IMR-90 (cell line): ENCODE results near the gene MTFR2. TPM values are rescaled to one million over a fixed set of nuclear protein-coding genes. Genes with fewer than 3 reads are reported as not detected.

Source experiments
- ATAC-seq: fragments of 200-7000 bp; cut with Tn5 transposase; 2 replicates; pipeline ENCODE4 v1.9.1; 2020; ENCODE audit warnings: low read depth, mild to moderate bottlenecking, moderate library complexity
- BruUV-seq: library from RNA; stranded (reverse); fragments of 400-500 nt; replicated peaks from 2 replicates; lab custom pipeline; 2021; lab: Mats Ljungman, UMichigan
- CTCF ChIA-PET: fragments of 300-600 bp; formaldehyde crosslinking; extraction: SDS; loops from one replicate; lab custom pipeline; 2021; ENCODE audit warnings: antibody characterized with exemption; lab: Yijun Ruan, JAX
- POLR2A ChIA-PET: fragments of 300-600 bp; sonication (Branson Sonifier 250); formaldehyde crosslinking; loops from one replicate; lab custom pipeline; 2022; ENCODE audit warnings: antibody characterized with exemption; ENCODE audit not compliant: unreplicated experiment; lab: Charles Lee
- DNase-seq: peaks from one replicate; pipeline ENCODE4 v3.0.0; 2013
- H2AFZ ChIP-seq: replicated peaks from 2 replicates; pipeline ENCODE3; 2013; ENCODE audit warnings: low read length, mild to moderate bottlenecking; ENCODE audit not compliant: poor library complexity
- H2AK5ac ChIP-seq: 2 replicates; pipeline ENCODE4 v1.6.1; 2013; ENCODE audit warnings: low read depth, low read length, inconsistent platforms
- H2AK9ac ChIP-seq: replicated peaks from 2 replicates; pipeline ENCODE3; 2013; ENCODE audit warnings: mild to moderate bottlenecking, low read depth, low read length, moderate library complexity; ENCODE audit not compliant: poor library complexity
- H2BK120ac ChIP-seq: 2 replicates; pipeline ENCODE4 v1.6.1; 2013; ENCODE audit warnings: low read depth, low read length, inconsistent platforms
- H2BK15ac ChIP-seq: 3 replicates; pipeline ENCODE4 v1.6.1; 2013; ENCODE audit warnings: low read depth, low read length, inconsistent platforms
- H2BK20ac ChIP-seq: 2 replicates; pipeline ENCODE4 v1.6.1; 2013; ENCODE audit warnings: low read depth, mild to moderate bottlenecking, inconsistent platforms, low read length, moderate library complexity
- H2BK5ac ChIP-seq: 2 replicates; pipeline ENCODE4 v1.6.1; 2013; ENCODE audit warnings: mild to moderate bottlenecking, low read depth, low read length, inconsistent platforms; ENCODE audit not compliant: poor library complexity, severe bottlenecking
- H3K14ac ChIP-seq: replicated peaks from 2 replicates; pipeline ENCODE4 v1.6.1; 2013; ENCODE audit warnings: low read depth, low read length, inconsistent platforms
- H3K18ac ChIP-seq: 2 replicates; pipeline ENCODE4 v1.6.1; 2013; ENCODE audit warnings: low read depth, low read length, control low read depth
- H3K23ac ChIP-seq: 2 replicates; pipeline ENCODE4 v1.6.1; 2013; ENCODE audit warnings: low read depth, low read length, inconsistent platforms
- H3K27ac ChIP-seq: 2 replicates; pipeline ENCODE4 v1.5.1; 2013; ENCODE audit warnings: mild to moderate bottlenecking, control low read depth, low read length; ENCODE audit not compliant: insufficient read depth
- H3K27me3 ChIP-seq: 2 replicates; pipeline ENCODE4 v1.6.1; 2013; ENCODE audit warnings: low read length; ENCODE audit not compliant: control insufficient read depth, insufficient read depth
- H3K36me3 ChIP-seq: 2 replicates; pipeline ENCODE4 v1.6.1; 2013; ENCODE audit warnings: low read length, mixed read lengths; ENCODE audit not compliant: control insufficient read depth, insufficient read depth
- H3K4ac ChIP-seq: 2 replicates; pipeline ENCODE4 v1.6.1; 2013; ENCODE audit warnings: low read depth, low read length, inconsistent platforms
- H3K4me1 ChIP-seq: 2 replicates; pipeline ENCODE4 v1.6.1; 2013; ENCODE audit warnings: low read length, mixed read lengths; ENCODE audit not compliant: control insufficient read depth, insufficient read depth
- H3K4me2 ChIP-seq: 2 replicates; pipeline ENCODE4 v1.6.1; 2013; ENCODE audit warnings: low read depth, mild to moderate bottlenecking, control low read depth, low read length, moderate library complexity
- H3K4me3 ChIP-seq: 2 replicates; pipeline ENCODE4 v1.5.1; 2013; ENCODE audit warnings: low read depth, mild to moderate bottlenecking, control low read depth, low read length, moderate library complexity; ENCODE audit not compliant: insufficient read depth
- H3K56ac ChIP-seq: 2 replicates; pipeline ENCODE4 v1.6.1; 2013; ENCODE audit warnings: low read length, inconsistent platforms; ENCODE audit not compliant: insufficient read depth; ENCODE audit errors: extremely low read depth
- H3K79me1 ChIP-seq, 2 experiments: 2 replicates each; pipeline ENCODE4 v1.6.1; 2013; ENCODE audit warnings: low read length in 2 of 2, inconsistent platforms in 1 of 2, low read depth in 1 of 2
- H3K9ac ChIP-seq: 2 replicates; pipeline ENCODE4 v1.6.1; 2013; ENCODE audit warnings: low read depth, low read length, control low read depth
- H3K9me1 ChIP-seq: 2 replicates; pipeline ENCODE4 v1.6.1; 2013; ENCODE audit warnings: low read length, inconsistent platforms; ENCODE audit not compliant: insufficient read depth
- H3K9me3 ChIP-seq: 2 replicates; pipeline ENCODE4 v1.6.1; 2013; ENCODE audit warnings: low read length; ENCODE audit not compliant: control insufficient read depth, insufficient read depth
- H4K20me1 ChIP-seq: 2 replicates; pipeline ENCODE4 v1.6.1; 2013; ENCODE audit warnings: low read length, inconsistent platforms; ENCODE audit not compliant: insufficient read depth
- H4K5ac ChIP-seq: 2 replicates; pipeline ENCODE4 v1.6.1; 2013; ENCODE audit warnings: mild to moderate bottlenecking, low read depth, low read length, control low read depth
- H4K8ac ChIP-seq, 2 experiments: 2 replicates each; pipeline ENCODE4 v1.6.1; 2013; ENCODE audit warnings: low read depth in 2 of 2, low read length in 2 of 2, control low read depth in 1 of 2, inconsistent platforms in 1 of 2
- H4K91ac ChIP-seq: 2 replicates; pipeline ENCODE4 v1.6.1; 2013; ENCODE audit warnings: low read depth, low read length, inconsistent platforms; ENCODE audit not compliant: insufficient read depth
- BHLHE40 ChIP-seq: fragments of 150-350 bp; IDR thresholded peaks from 2 replicates; pipeline ENCODE4 v1.6.1; 2016; ENCODE audit warnings: mild to moderate bottlenecking, low read depth, low read length
- CEBPB ChIP-seq: IDR thresholded peaks from 2 replicates; pipeline ENCODE4 v1.6.1; 2012; ENCODE audit warnings: low read depth, low read length, improper control_type of control experiment
- CHD1 ChIP-seq: IDR thresholded peaks from 2 replicates; pipeline ENCODE4 v1.6.1; 2012; ENCODE audit warnings: low read depth, low read length, improper control_type of control experiment
- FOS ChIP-seq: fragments of 150-350 bp; IDR thresholded peaks from 2 replicates; pipeline ENCODE4 v1.6.1; 2016; ENCODE audit warnings: low read depth, low read length
- MAFK ChIP-seq: IDR thresholded peaks from 2 replicates; pipeline ENCODE4 v1.6.1; 2012; ENCODE audit warnings: low read depth, low read length, improper control_type of control experiment
- MAZ ChIP-seq: IDR thresholded peaks from 2 replicates; pipeline ENCODE4 v1.6.1; 2012; ENCODE audit warnings: low read depth, mild to moderate bottlenecking, low read length, improper control_type of control experiment, moderate library complexity, borderline replicate concordance
- MXI1 ChIP-seq: IDR thresholded peaks from 2 replicates; pipeline ENCODE4 v1.6.1; 2012; ENCODE audit warnings: low read depth, mild to moderate bottlenecking, low read length, moderate library complexity, borderline replicate concordance
- NFE2L2 ChIP-seq: fragments of 150-350 bp; IDR thresholded peaks from 2 replicates; pipeline ENCODE4 v1.6.1; 2016; ENCODE audit warnings: low read depth, mild to moderate bottlenecking, low read length
- POLR2A ChIP-seq: IDR thresholded peaks from 2 replicates; pipeline ENCODE4 v1.6.1; 2012; ENCODE audit warnings: mild to moderate bottlenecking, low read depth, low read length
- RAD21 ChIP-seq: IDR thresholded peaks from 2 replicates; pipeline ENCODE4 v1.6.1; 2012; ENCODE audit warnings: low read length, improper control_type of control experiment
- RCOR1 ChIP-seq: IDR thresholded peaks from 2 replicates; pipeline ENCODE4 v1.6.1; 2012; ENCODE audit warnings: mild to moderate bottlenecking, low read length, improper control_type of control experiment; ENCODE audit not compliant: insufficient replicate concordance
- RFX5 ChIP-seq: IDR thresholded peaks from 2 replicates; pipeline ENCODE4 v1.8.0; 2012; ENCODE audit warnings: low read depth, mild to moderate bottlenecking, low read length, moderate library complexity
- SMC3 ChIP-seq: fragments of 150-350 bp; IDR thresholded peaks from 2 replicates; pipeline ENCODE4 v1.6.1; 2016; ENCODE audit warnings: low read depth, mild to moderate bottlenecking, antibody characterized with exemption, low read length, moderate library complexity
- WGBS, 2 experiments: methylation state at CpG; one replicate each; pipeline versions ENCODE4 v1.1.5 to v1.1.7; 2013; ENCODE audit warnings: missing lambda C conversion rate in 2 of 2; ENCODE audit not compliant: insufficient read length in 1 of 2; ENCODE audit errors: extremely low coverage in 2 of 2; 5-methylcytosine and 5-hydroxymethylcytosine counted together
- dilution Hi-C: fragments of 300-500 bp; cut with HindIII; formaldehyde crosslinking; loops from one replicate; pipeline ENCODE4 v1.14.3; 2018; ENCODE audit warnings: low sequenced_read_pairs; ENCODE audit not compliant: unreplicated experiment
- in situ Hi-C: fragments of 300-500 bp; cut with MboI; formaldehyde crosslinking; loops from 3 replicates; pipeline ENCODE4 v1.14.3; 2019; ENCODE audit warnings: low sequenced_read_pairs, inconsistent platforms, mixed read lengths
- intact Hi-C: fragments of 100-400 bp; cut with micrococcal nuclease; formaldehyde crosslinking; loops from 2 replicates; pipeline ENCODE4 v1.10.0; 2022
- polyA plus RNA-seq, 3 experiments: library from polyadenylated mRNA; depleted of rRNA; stranded (reverse); fragments of >200 nt; gene quantifications; 2 replicates each; pipeline ENCODE4 v1.2.3, GENCODE V29; 2012; ENCODE audit warnings: low replicate concordance in 1 of 3
- total RNA-seq: library from RNA; depleted of rRNA; stranded (reverse); fragments of >200 nt; gene quantifications from 2 replicates; pipeline ENCODE4 v1.2.3, GENCODE V29; 2012
- TF ChIP-seq, protein P1 (sequence below): fragments of 150-350 bp; IDR thresholded peaks from 2 replicates; pipeline ENCODE4 v1.6.1; 2016; ENCODE audit warnings: low read depth, mild to moderate bottlenecking, low read length, moderate library complexity, borderline replicate concordance
- TF ChIP-seq, protein P2 (sequence below): fragments of 150-350 bp; IDR thresholded peaks from 2 replicates; pipeline ENCODE4 v1.6.1; 2017; ENCODE audit warnings: mild to moderate bottlenecking, antibody characterized with exemption, low read length, low read depth
- TF ChIP-seq, protein P3 (sequence below): conservative IDR thresholded peaks from 2 replicates; pipeline ENCODE4 v1.5.1; 2012; ENCODE audit warnings: mild to moderate bottlenecking, low read depth, low read length, improper control_type of control experiment

MTFR2 gene
- total and polyA plus RNA-seq, 2 of the 4 experiments (the other 2 are of a cell fraction), result 0.72 to 7.2 TPM

- Histone ChIP-seq H2BK20ac (no peak overlapping the region), H3K9me1 (no peaks in the 10 kb centered on the region; the same call in 1 of the 2 replicates), H3K23ac (no peak overlapping the region), H3K18ac (no peak overlapping the region), H3K4me3 (no peak overlapping the region), H2AFZ (no peak overlapping the region), H3K14ac (no peak overlapping the region), H3K4me2 (no peak overlapping the region), H4K91ac (no peak overlapping the region), H4K5ac (no peak overlapping the region), H2BK5ac (no peak overlapping the region), H3K27me3 (no peaks in the 10 kb centered on the region), H2AK5ac (no peak overlapping the region), H2BK15ac (no peak overlapping the region), H3K79me1 (no peaks in the 10 kb centered on the region), H3K4me1 (no peaks in the 10 kb centered on the region), H2AK9ac (no peak overlapping the region), H3K9me3 (no peaks in the 10 kb centered on the region), H3K9ac (no peak overlapping the region), H3K27ac (no peak overlapping the region), H3K4ac (no peak overlapping the region), H4K8ac (no peak overlapping the region), H2BK120ac (no peak overlapping the region), H4K20me1 (no peaks in the 10 kb centered on the region), H3K56ac (no peak overlapping the region), H3K36me3 (no peaks in the 10 kb centered on the region)
- CTCF ChIA-PET, result interaction anchor here (0.5 kb wide), 1 partner anchor 14 kb away, joined by 3 read pairs; no protein-coding TSS in a partner anchor
- TF ChIP-seq CHD1 (no peak), CEBPB (no peak), MAZ (no peak), SMC3 (no peak), FOS (no peak), POLR2A (no peak), NFE2L2 (no peak), RAD21 (no peak; the same call in 1 of the 2 replicates), RCOR1 (no peak), RFX5 (no peak), MXI1 (no peak), MAFK (no peak), BHLHE40 (no peak)
- TF ChIP-seq, protein P1, sequence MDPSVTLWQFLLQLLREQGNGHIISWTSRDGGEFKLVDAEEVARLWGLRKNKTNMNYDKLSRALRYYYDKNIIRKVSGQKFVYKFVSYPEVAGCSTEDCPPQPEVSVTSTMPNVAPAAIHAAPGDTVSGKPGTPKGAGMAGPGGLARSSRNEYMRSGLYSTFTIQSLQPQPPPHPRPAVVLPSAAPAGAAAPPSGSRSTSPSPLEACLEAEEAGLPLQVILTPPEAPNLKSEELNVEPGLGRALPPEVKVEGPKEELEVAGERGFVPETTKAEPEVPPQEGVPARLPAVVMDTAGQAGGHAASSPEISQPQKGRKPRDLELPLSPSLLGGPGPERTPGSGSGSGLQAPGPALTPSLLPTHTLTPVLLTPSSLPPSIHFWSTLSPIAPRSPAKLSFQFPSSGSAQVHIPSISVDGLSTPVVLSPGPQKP, result no peak
- TF ChIP-seq, protein P2, sequence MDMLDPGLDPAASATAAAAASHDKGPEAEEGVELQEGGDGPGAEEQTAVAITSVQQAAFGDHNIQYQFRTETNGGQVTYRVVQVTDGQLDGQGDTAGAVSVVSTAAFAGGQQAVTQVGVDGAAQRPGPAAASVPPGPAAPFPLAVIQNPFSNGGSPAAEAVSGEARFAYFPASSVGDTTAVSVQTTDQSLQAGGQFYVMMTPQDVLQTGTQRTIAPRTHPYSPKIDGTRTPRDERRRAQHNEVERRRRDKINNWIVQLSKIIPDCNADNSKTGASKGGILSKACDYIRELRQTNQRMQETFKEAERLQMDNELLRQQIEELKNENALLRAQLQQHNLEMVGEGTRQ, result no peak
- TF ChIP-seq, protein P3, sequence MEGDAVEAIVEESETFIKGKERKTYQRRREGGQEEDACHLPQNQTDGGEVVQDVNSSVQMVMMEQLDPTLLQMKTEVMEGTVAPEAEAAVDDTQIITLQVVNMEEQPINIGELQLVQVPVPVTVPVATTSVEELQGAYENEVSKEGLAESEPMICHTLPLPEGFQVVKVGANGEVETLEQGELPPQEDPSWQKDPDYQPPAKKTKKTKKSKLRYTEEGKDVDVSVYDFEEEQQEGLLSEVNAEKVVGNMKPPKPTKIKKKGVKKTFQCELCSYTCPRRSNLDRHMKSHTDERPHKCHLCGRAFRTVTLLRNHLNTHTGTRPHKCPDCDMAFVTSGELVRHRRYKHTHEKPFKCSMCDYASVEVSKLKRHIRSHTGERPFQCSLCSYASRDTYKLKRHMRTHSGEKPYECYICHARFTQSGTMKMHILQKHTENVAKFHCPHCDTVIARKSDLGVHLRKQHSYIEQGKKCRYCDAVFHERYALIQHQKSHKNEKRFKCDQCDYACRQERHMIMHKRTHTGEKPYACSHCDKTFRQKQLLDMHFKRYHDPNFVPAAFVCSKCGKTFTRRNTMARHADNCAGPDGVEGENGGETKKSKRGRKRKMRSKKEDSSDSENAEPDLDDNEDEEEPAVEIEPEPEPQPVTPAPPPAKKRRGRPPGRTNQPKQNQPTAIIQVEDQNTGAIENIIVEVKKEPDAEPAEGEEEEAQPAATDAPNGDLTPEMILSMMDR, result no peak
- in situ Hi-C loops, result no loop called here
- DNase-seq, result peak; percentile 16
- BruUV-seq, result no TSS peak
- POLR2A ChIA-PET, result no interaction called here
- dilution Hi-C loops, result no loop called here
- WGBS, 2 experiments, result no CpG with 5 or more reads among the region's 5 CpGs
- intact Hi-C loops, result no loop called here
- peak; percentile 17; the same call in 1 of the 2 replicates for ATAC-seq
These were observed 48.4 kb downstream of the MTFR2 start for GRCh38 chr6:136201732-136202131.
